Stimulated activated CD4-positive, alpha-beta T cell treated with anti-CD3 and anti-CD28 coated beads, Interleukin-2, amount 100 ng/mL, for 48 hours (primary cell): ENCODE measurements around the gene ELOVL3.
A peak's percentile ranks its signal among the peaks of the same experiment; 100 is the strongest.
"Not testable (repeated sequence)": the region's sequence is repeated elsewhere in the genome, so short reads cannot be mapped to it uniquely, and the experiment has no call there.

Experiments used
- DNase-seq, 2 donors: peaks; one replicate each; pipeline ENCODE4 v3.0.0-alpha.2; 2020

The ELOVL3 gene

DNA sequence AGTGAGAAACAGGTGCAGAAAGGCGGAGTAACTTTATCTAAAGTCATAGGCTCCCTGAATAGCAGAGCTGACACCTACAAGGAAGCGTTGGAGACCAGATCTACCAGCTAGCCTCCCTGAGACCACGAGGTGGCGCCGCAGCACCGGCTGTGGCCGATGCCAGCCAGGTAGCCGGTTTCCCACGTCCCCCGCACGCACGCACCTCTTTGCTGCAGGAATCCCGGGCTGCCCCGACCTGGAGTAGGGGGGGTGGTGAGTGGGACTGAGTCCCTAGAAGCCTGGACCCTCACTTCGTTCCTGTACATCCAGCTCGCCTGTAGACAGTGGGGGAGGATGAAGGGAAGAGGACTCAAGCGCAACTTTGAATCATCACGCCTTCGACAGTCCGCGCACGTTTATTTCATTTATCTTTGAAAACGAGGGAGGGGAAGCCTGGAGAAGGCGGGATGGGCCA, 3.7 kb downstream of the ELOVL3 start:
- DNase-seq: peak; percentile 85 to 88

DNA sequence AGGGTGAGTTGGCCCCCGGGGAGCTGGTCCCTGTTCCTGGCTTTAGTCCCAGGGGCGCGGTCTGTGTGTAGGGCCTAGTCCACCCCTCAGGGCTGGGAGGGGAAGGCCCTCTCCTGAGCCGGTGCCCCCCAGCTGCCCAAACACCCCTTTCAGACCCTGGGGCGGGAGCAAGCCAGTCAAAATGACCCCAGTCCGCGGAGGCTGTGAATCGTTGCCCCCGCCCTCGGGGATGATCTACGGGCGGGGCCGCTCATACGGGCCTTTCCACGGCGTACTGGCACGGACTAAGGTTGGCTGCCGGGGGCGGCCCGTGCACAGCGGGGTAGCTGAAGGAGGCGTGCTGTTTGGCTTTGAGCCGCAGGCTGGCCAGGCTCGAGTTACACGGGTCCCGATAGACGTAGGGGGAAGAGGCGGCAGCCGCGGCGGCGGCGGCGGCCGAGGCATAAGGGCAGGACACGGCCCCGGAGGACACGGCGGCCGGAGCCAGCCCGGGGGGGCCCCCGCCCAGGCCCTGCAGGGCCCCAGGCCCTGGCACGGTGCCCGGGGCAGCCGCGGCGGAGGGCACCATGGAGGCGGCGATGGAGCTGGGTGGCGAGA, 4.3 kb downstream of the ELOVL3 start:
- peak; percentile 20 to 42 for DNase-seq

DNA sequence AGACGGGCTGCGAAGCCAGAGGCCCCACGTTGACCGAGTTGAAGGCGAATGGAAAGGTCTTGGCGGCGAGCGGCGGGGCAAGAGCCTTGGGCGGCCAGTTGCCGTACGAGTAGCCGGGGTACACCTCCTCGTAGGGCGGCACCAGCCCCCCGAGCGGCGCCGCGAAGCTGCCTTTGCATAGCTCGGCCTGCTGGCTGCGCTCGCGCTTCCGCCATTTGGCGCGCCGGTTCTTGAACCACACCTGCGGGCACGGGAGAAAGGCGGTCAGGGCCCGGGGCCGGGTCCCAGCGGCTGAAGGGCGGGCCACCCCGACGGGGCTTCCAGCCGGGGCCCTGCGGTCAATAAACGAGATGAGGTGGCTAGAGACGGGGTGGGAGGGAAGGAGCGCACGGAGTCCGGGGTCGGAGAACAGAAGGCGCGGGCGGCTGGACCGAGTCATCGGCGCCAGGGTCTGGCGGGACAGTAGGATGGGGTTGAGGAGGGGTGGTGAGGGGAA, 4.8 kb downstream of the ELOVL3 start:
- peak; percentile 42 to 55 for DNase-seq

- DNase-seq: peak; percentile 77 to 84
Measured at GRCh38 chr10:102231357-102232318, 5.5 kb downstream of the ELOVL3 start.

DNA sequence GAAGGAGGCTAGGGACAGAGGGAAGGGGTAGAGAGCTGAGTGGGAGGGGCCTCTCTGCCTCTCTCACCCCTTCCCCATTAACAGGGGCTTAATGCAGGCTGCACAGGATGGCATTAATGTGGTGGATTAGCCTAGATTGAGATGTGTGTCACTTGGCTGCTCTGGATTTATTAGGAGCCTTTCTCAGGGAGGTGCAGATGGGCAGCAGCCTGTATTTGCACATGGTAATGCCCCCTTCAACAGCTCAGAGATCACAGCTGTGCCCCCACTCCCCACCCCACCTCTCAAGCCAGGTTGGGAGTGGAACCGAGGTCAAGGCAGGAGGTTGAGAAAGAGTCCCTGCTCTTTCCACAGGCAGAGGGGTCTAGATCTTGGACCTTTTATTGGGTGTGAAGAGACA, 7.9 kb downstream of the ELOVL3 start:
- no peak for DNase-seq

DNA sequence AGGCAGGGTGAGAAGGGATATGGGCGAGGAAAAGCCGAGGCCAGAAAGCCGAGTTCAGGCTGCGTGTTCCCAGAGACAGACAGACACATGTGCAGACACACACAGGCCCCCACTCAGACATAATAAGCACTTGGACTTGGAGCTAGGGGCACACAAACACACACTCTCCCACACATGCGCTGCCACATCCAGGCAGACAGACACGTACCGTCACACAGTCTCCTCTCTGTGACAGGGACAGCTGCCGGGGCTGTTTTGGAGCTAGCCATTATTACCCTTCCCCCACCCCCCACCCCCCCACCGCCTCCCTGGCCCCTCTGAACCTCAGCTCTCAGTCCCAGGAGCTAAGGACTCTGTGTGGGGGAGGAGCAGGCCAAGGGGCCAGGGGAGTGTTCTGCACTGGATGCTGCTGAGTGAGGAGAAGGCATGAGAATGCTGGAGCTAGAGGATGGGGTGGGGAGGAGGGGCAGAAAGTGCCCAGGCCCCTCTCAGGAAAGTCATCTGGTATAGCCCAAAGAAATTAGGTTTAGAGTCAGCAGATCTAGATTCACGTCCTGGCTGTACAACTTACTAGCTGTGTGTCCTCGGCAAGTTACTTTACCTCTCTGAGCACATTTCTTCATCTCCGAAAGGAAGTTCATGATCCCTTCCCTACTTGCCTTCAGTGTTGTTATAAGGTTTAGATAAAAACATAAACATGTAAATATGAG, 8.9 kb downstream of the ELOVL3 start:
- DNase-seq: no peak

DNA sequence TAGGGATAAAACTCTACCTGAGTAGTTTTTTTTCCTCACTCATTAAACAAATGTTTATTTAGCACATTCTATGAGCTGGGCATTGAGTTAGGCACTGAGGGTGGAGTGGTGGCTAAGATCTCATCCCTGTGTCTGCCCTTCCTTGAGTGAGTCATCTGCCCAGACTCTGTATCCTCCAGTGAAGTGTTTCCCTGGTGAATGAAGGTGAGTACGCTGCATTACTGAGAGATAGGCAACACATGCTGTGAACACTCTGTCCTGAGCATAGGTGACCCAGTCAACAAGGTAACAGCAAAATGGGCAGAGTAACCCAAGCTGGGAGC, 9.5 kb downstream of the ELOVL3 start:
- DNase-seq: no peak

DNA sequence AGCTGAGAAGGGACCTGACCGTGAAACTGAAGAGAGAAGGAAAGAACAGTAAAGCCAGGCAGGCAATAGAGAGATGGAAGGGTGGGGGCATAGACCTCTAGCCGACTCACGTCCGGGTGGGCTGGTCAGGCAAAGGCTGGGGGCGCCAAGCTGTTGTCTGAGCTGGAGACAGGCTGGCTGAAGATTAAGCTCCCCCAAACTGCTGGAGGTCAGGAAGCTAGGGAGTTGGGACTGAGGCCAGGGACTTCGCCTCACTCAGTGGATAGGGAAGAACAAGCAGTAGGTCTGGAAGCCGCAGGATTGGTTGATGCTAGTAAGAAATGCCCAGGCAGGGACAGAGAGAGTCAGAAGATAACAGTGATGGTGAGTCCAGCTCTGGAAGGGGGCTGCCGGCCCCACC, 9.9 kb downstream of the ELOVL3 start:
- DNase-seq: no peak

GRCh38 chr10:102237711-102238252, 11.7 kb downstream of the ELOVL3 start:
- no peak for DNase-seq

GRCh38 chr10:102240467-102241031, 14.4 kb downstream of the ELOVL3 start:
- no peak for DNase-seq

DNA sequence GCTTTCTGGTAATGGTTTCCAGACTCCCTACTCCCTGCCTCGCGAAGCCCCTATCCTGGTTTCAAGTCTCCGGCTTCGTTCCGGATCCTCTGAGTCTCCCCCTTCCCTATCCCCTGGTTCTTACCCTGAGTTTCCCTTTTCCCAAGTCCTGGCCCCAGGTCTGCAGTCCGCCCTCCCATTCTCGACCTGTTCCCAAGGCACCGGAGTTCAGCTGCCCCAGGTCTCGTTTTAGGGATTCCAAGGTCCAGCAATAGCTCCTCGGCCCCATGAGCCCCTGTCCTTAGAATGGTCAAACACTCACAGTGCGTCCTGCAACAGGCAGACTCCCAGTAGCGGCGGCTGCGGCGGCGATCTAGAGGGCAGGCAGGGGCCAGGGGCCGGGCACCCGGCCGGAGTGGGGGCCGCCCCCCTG, 14.9 kb downstream of the ELOVL3 start:
- no peak for DNase-seq

- DNase-seq: peak; percentile 92 to 94
Measured at GRCh38 chr10:102241444-102242117, 15.5 kb downstream of the ELOVL3 start, which contains the start of gene PITX3. Gene PITX3, minus strand, starts transcription at chr10:102241512. Its CDS starts 9,432 bp downstream, at chr10:102232080.

DNA sequence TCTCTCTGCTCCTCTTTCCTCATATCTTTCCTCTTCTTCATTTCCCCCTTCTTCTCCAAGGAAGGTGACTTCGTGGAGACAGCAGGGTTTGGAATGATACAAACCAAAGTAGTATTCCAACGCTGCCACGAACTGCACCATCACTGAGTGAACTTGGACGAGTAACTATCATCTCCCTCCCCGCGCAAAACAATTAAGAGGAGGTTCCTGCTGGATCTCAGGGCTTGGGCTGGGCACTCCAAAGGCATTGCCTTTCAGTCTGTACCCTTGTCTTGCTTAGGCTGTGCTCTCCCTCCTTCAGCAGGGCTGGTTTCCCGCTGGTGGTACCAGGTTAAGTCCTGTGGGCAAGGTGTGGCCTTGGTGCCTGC, 16.0 kb downstream of the ELOVL3 start:
- no peak for DNase-seq

- DNase-seq: no peak
Measured at GRCh38 chr10:102243309-102243708, 17.2 kb downstream of the ELOVL3 start.

DNA sequence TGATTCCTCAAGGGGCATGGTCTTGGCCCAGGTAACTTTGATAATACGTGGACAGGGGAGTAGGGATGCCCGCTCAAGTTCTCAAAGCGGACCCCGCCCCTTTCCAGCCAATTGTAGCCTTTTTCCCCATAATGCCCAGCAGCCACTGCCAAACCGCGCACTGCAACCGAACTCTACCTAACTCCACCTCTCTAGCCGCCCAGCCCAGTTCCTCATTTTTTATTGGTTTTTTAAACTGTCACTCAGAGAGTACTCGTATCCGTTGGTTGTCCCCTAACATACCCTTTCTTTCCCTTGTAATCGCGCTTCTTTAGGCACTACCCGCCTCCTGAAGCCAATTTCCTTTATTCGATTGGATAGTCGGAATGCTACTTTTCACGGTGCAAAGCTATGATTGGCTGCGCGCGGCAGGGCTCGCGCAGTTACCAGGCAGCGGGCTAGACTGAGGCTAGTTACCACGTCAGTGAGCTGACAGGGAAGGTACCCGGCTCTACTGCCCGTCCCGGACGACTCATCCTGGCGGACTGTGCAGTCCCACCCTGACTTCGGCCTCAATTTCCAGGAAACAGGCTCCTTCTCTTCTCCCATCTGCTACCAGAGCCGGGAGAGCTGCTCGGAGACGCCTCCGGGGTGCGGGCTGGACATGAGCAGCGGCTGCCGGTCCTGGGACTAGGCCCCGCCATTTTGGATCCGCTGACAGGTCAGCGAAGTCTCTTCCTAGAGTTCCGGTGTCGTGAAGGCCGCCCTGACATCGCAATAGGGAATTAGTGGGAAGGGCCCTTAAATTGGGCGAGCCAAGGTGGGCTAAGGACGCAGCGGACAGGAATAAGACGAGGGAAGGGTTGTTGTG, 19.2 kb downstream of the ELOVL3 start, which contains the start of gene GBF1:
TSS of gene GBF1 (plus strand) at position 451 of the 850 bp plus-strand sequence. CDS start 13,407 bp downstream, outside the sequence.
- peak; percentile 77 to 78 for DNase-seq

- no peak for DNase-seq
Measured at GRCh38 chr10:102245932-102246251, 19.8 kb downstream of the ELOVL3 start.

GRCh38 chr10:102246261-102246660, 20.2 kb downstream of the ELOVL3 start:
- no peak for DNase-seq

GRCh38 chr10:102247734-102248133, 21.6 kb downstream of the ELOVL3 start:
- DNase-seq: no peak

GRCh38 chr10:102252508-102252907, 26.4 kb downstream of the ELOVL3 start:
- DNase-seq: not testable (repeated sequence)

GRCh38 chr10:102254426-102254825, 28.3 kb downstream of the ELOVL3 start:
- DNase-seq: no peak

DNA sequence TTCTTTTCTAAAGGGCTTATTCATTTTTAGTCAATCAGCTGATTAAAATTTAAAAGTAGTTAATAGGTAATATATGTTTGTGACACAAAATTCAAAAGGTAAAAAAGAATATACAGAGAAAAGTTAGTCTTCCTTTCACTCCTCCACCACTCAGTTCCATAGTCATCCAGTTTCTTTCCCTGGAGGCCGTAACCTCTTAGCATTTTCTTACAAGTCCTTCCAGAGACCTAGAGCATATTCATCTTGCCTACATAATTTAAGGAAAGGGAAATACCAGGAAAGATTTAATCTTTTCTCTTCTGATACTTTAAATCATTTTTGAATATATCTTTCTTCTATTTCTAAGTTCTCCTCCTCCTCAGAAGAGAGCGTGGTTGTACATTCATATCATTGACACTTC, 29.3 kb downstream of the ELOVL3 start:
- no peak for DNase-seq
